HG03097 (cell line): ENCODE data around the gene FERMT2.
"Not testable (repeated sequence)": the region's sequence is repeated elsewhere in the genome, so short reads cannot be mapped to it uniquely, and the experiment has no call there.

Experiments used
- ATAC-seq: cut with Tn5 transposase; IDR thresholded peaks from one replicate; pipeline ENCODE4 v1.9.1; 2021; ENCODE audit not compliant: unreplicated experiment, low FRiP score

Gene FERMT2

GRCh38 chr14:52873694-52874093, 77.2 kb downstream of the FERMT2 start:
- no peak for ATAC-seq

DNA sequence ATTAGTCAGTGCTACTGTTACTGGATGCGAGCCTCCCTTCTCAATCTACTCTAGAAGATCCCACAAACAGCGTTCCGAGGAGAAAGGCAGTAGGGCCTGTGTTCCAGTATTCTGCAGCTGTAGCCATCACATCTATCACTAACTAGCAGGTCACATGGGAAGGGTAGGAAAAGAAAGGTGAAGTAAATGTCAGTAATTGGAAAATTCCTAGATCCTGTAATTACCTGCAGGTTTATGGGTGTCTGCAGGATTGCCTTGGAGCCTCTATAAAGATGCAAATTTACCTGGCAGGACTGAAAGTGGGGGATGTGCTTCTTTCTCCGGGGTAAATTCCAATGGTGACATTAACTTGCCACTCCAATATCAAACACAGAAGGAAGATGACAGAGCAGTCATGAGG, 77.8 kb downstream of the FERMT2 start:
- no peak for ATAC-seq

DNA sequence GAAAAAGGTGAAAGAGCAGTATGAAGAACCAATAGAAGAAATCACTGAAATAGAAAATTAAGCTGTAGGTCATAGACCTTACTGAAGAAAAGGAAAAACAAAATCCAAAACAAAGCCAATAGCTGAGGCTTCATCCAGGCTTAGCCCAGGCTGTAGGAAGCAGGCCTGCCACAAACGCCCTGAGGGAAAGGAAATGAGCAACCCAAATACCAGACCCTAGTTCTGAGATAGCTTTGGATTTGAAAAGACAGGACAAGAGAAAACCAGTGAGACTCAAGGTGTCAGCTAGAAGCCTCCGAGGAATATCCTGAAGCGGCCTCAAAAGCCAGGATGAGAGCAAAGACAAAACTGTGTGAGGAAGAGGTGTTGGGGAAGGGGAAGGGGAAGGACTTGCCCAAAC, 79.2 kb downstream of the FERMT2 start:
- no peak for ATAC-seq

DNA sequence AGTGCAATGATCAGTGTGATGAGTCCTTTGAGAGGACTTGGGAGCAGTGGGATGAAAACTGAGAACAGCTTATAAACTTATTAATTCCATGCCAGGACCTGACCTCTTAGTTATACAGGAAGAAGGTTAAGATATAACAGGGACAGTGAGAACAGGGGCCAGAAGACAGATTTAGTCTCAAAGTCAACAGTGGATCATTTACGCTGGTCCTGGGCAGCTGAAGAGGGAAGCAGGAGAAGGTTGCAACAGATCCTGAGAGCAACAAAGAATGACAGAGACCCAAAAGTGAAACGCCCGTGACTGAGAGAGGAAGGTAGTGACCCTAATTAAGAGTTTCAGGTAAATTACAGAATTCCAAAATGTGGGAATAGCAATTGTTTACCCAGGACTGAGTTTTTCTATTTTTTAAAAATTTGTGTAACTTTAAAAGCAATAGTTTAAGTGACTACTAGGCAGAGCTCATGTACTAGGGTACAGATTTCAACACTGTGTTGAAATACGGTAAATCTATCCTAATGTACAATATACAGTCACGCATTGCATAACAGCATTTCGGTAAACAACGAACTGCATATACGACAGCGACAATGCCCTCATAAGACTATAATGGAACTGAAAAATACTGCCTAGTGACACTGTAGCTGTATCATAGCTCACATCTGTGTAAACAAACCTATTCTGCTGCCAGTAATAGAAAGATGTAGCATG, 81.8 kb downstream of the FERMT2 start:
- no peak for ATAC-seq

- not testable (repeated sequence) for ATAC-seq
Observed at GRCh38 chr14:52864893-52865292, 86.0 kb downstream of the FERMT2 start.

GRCh38 chr14:52863334-52863700, 87.5 kb downstream of the FERMT2 start:
- ATAC-seq: no peak

DNA sequence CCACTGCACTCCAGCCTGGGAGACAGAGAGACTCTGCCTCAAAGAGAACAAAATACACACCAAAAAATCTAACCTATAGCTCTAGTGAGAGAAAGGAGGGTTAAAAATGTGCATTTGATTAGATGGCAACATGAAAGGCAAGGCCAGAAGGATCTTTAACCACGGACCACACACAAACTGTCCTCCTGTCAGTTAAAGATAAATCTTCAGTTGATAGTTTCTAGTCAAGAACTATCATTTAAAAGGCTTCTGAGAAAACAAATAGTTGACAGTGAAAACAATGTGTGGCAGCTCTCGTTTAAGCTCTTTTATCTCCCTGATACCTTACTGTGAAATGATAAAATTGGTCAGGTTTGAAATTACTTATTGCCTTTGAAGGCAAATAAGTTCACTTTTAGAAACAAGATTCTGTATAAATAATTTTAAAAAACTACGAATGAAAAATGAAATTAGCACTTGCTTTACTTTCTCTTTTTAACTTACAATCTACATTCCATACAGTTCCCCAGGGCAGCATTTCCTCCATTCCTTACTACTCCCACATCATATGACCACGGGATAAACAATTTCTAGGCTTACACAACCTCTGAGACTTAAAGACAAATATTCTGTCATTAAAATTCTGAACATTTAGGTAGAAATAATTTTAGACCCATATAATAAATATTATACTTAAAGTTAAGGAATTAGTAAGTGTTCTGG, 88.1 kb downstream of the FERMT2 start:
- ATAC-seq: no peak

- no peak for ATAC-seq
Observed at GRCh38 chr14:52861403-52861802, 89.4 kb downstream of the FERMT2 start.

GRCh38 chr14:52860910-52861309, 89.9 kb downstream of the FERMT2 start:
- ATAC-seq: no peak

GRCh38 chr14:52860209-52860608, 90.6 kb downstream of the FERMT2 start:
- no peak for ATAC-seq

- ATAC-seq: no peak
Observed at GRCh38 chr14:52856139-52856538, 94.7 kb downstream of the FERMT2 start.

DNA sequence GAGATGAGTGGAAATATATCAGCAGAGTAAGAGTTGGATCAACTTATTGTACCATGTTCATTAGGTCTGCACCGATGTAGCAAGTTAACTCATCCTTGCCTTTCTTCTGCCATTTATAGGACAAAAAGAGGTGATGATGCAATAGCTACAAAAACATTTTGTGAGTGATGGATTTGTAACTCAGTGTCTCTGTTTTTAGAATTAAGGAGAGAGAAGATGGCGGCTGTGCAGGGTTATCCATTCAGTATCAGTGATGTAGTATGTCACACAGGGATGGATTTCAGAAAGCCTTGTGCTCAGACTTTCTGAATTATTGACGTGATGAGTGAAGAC, 97.4 kb downstream of the FERMT2 start:
- ATAC-seq: no peak

GRCh38 chr14:52852810-52853521, 97.9 kb downstream of the FERMT2 start:
- no peak for ATAC-seq

DNA sequence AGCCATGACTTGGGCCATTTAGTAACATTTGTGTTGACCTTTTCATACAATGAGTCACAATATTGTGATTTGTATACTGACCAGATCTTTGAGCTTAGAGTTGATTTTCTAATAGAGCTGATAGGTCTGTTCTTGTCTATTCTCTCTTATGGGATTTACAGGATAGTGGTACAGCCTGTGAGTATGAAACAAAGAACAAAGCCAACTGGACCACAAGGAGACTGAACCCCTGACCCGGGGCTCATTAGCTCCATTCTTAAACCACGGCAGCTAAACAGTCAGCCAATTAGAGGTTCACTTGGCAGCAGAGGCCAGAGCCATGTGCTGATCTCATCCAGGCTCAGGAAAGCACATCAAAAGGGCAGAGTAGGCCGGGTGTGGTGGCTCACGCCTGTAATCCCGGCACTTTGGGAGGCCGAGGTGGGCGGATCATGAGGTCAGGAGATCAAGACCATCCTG, 100.4 kb downstream of the FERMT2 start:
- ATAC-seq: no peak

- no peak for ATAC-seq
Observed at GRCh38 chr14:52848626-52849025, 102.2 kb downstream of the FERMT2 start.

DNA sequence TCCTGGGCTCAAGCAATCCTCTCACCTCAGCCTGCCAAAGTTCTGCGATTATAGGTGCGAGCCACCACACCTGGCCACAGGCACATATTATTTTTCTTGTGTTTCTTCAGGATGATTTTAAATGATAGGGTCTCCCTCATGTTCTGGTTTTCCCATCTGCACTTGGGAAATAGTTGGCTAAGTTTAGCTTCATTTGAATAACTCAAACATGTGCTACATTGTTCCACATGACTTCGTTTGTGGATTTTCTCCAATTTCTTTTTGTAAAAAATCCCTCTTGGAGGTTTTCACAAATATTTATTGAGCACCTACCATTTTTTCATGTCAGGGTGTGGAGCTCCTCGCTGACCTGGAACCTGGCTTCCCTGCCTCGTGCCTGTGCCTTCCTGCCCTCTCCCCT, 104.3 kb downstream of the FERMT2 start:
- no peak for ATAC-seq

DNA sequence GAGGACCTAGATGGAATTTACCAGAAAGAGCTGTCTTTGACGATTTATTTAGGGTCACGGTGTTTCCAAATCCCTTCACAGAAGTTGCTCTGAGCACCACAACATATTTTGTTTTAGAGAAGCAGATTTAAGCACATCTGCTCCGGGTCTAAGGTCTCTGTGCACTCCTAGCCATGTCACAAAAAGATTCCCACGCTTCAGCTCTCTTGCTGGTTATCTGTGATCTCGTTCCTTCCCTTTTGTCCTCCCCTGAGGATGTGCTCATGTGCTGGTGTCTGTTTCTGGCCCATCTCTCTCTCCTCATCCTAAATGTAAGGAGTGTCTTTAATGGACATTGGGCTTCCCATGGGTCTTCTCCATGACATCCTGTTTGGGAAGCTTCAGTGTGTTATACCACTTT, 105.8 kb downstream of the FERMT2 start:
- no peak for ATAC-seq

GRCh38 chr14:52844262-52845060, 106.4 kb downstream of the FERMT2 start:
- no peak for ATAC-seq

DNA sequence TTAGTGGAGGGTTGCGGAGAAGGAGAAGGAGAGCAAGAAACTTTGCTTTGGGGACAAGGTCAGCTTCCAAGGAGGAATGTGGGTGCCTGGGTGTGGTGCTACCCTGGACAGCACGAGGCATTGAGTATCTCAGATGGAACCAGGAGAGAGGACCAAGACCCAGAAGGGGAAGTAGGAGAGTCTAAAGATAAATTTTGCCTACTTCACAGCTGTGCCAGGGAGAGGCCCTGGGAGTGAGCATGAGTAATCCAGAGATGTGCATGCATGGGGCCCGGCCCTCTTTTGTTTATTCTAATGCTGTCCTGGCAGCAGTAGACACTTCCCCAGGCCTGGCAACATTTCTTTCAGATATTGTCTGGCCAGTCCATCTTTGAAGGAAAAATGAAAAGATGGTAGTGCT, 110.0 kb downstream of the FERMT2 start:
- no peak for ATAC-seq

DNA sequence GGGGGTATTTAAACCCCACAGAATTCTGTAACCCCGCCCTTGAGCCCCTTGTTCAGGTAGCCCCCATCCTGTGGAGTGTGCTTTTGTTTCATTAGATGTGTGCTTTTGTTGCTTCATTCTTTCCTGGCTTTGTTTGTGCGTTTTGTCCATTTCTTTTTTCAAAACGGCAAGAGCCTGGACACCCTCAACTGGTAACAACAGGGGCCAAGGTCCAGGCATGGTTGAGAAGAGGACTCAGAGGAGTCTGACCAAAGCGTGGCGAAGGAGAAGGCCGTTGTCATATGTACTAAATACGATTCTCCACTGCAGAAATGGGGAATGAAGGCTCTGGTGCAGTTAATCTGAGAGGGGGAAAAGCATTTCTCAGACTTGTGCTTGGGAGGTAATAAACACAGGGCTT, 113.4 kb downstream of the FERMT2 start:
- no peak for ATAC-seq

DNA sequence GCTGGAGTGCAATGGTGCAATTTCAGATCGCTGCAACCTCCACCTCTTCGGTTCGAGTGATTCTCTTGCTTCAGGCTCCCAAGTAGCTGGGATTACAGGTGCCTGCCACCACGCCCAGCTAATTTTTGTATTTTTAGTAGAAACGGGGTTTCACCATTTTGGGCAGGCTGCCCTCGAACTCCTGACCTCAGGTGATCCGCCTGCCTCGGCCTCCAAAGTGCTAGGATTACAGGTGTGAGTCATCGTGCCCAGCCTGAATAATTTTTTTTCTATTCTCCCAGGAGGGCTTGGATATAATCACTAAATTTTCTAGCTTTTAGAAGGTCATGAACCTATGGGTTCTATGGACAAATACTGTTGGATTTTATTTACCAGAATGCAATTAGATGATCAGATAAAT, 114.8 kb downstream of the FERMT2 start:
- ATAC-seq: no peak
